HG03175 (cell line): ENCODE data around the gene C9orf153.
A peak's percentile ranks its signal among the peaks of the same experiment; 100 is the strongest.

ENCODE experiments used
- ATAC-seq: cut with Tn5 transposase; IDR thresholded peaks from one replicate; pipeline ENCODE4 v1.9.1; 2021; ENCODE audit warnings: mild to moderate bottlenecking, moderate library complexity; ENCODE audit not compliant: unreplicated experiment

C9orf153 gene

GRCh38 chr9:86272221-86272620 lies 12.8 kb upstream of the C9orf153 start:
- no peak for ATAC-seq

- ATAC-seq = no peak
Observed at GRCh38 chr9:86263876-86264275, 4.4 kb upstream of the C9orf153 start.

GRCh38 chr9:86262492-86262891 lies 3.0 kb upstream of the C9orf153 start:
- no peak for ATAC-seq

- ATAC-seq = no peak
Observed at GRCh38 chr9:86257391-86257790, 2.1 kb downstream of the C9orf153 start.

- ATAC-seq = no peak
Observed at GRCh38 chr9:86256653-86257052, 2.8 kb downstream of the C9orf153 start.

GRCh38 chr9:86253577-86253976 lies 5.9 kb downstream of the C9orf153 start:
- ATAC-seq = no peak

- ATAC-seq = no peak
Observed at GRCh38 chr9:86252870-86253269, 6.6 kb downstream of the C9orf153 start.

GRCh38 chr9:86250123-86250522 lies 9.3 kb downstream of the C9orf153 start:
- no peak for ATAC-seq

GRCh38 chr9:86248746-86249145 lies 10.7 kb downstream of the C9orf153 start:
- ATAC-seq = no peak

GRCh38 chr9:86246752-86247161 lies 12.7 kb downstream of the C9orf153 start:
- ATAC-seq = peak; percentile 91

GRCh38 chr9:86242071-86242470 lies 17.4 kb downstream of the C9orf153 start:
- no peak for ATAC-seq

- no peak for ATAC-seq
Observed at GRCh38 chr9:86241216-86241615, 18.2 kb downstream of the C9orf153 start.

GRCh38 chr9:86238861-86239770 lies 20.3 kb downstream of the C9orf153 start:
- ATAC-seq = no peak

- no peak for ATAC-seq
Observed at GRCh38 chr9:86230858-86231257, 28.6 kb downstream of the C9orf153 start.

- no peak for ATAC-seq
Observed at GRCh38 chr9:86222667-86223066, 36.8 kb downstream of the C9orf153 start.

GRCh38 chr9:86219606-86220005 lies 39.9 kb downstream of the C9orf153 start:
- ATAC-seq = no peak

GRCh38 chr9:86217076-86217755 lies 42.2 kb downstream of the C9orf153 start:
- no peak for ATAC-seq

GRCh38 chr9:86207193-86207592 lies 52.3 kb downstream of the C9orf153 start:
- ATAC-seq = no peak

GRCh38 chr9:86202338-86202882 lies 57.0 kb downstream of the C9orf153 start:
- ATAC-seq = peak; percentile 66

- ATAC-seq = no peak
Observed at GRCh38 chr9:86201474-86202337, 57.8 kb downstream of the C9orf153 start.
